Testis (tissue), 3 donors: ENCODE data around the gene AP5B1. TPM values are rescaled to one million over a fixed set of nuclear protein-coding genes. Genes with fewer than 3 reads are reported as not detected.

Experiments
- DNase-seq: peaks from one replicate; pipeline ENCODE4 v3.0.0-alpha.2; 2019
- H3K27ac ChIP-seq, 2 donors: fragments of 200-600 bp; sonication (generic); one replicate each; pipeline ENCODE4 v1.5.1; 2019
- H3K27me3 ChIP-seq: fragments of 200-600 bp; sonication (generic); one replicate; pipeline ENCODE4 v1.5.1; 2019
- H3K36me3 ChIP-seq: fragments of 200-600 bp; sonication (generic); one replicate; pipeline ENCODE4 v1.5.1; 2017; ENCODE audit warnings: low read depth; ENCODE audit errors: missing control alignments
- H3K4me1 ChIP-seq: fragments of 200-600 bp; sonication (generic); one replicate; pipeline ENCODE4 v1.5.1; 2019
- H3K4me3 ChIP-seq, 2 donors: fragments of 200-600 bp; sonication (generic); one replicate each; pipeline ENCODE4 v1.5.1; 2017 to 2019
- H3K9me3 ChIP-seq: fragments of 200-600 bp; sonication (generic); one replicate; pipeline ENCODE4 v1.5.1; 2017
- CTCF ChIP-seq, 3 experiments: fragments of 450-650 bp in 2 of 3; fragments of 200-600 bp in 1 of 3; sonication (generic) in 1 of 3; IDR thresholded peaks; one replicate each; pipeline ENCODE4 v1.5.1; 2016 to 2019; ENCODE audit warnings: antibody characterized with exemption in 3 of 3, mild to moderate bottlenecking in 2 of 3, moderate library complexity in 1 of 3
- POLR2A ChIP-seq: fragments of 450-650 bp; IDR thresholded peaks from one replicate; pipeline ENCODE4 v1.6.1; 2017; ENCODE audit warnings: antibody characterized with exemption, mild to moderate bottlenecking, moderate library complexity
- WGBS, 2 donors: methylation state at CpG; one replicate each; pipeline ENCODE4 v1.1.5; 2018; 5-methylcytosine and 5-hydroxymethylcytosine counted together
- intact Hi-C: fragments of 100-400 bp; cut with DNase I; formaldehyde crosslinking; loops from one replicate; pipeline ENCODE4 v1.15.1; 2023; ENCODE audit warnings: low total_unique reads
- polyA plus RNA-seq: library from polyadenylated mRNA; stranded (reverse); fragments of 350-450 nt; fragmentation: Illumina TruSeq; extraction: RNeasy Lipid Tissue Mini Kit (QIAGEN cat#74804); gene quantifications from one replicate; pipeline ENCODE4 v1.2.3, GENCODE V29; 2014; ENCODE audit warnings: low read depth, low replicate concordance; ENCODE audit not compliant: insufficient read depth
- total RNA-seq, 2 donors: library from RNA; depleted of rRNA; stranded (reverse); fragments of >200 nt; gene quantifications; one replicate each; pipeline ENCODE4 v1.2.3, GENCODE V29; 2016

AP5B1 gene
- total and polyA plus RNA-seq, 3 donors from 2014 or later = 4.5 to 14.8 (median 13.5) TPM

- H3K27ac ChIP-seq = no peak overlapping the region
- TF ChIP-seq POLR2A (no peak), CTCF (IDR thresholded peaks at IDR 0.05) (no peak)
- WGBS, 2 donors = 80% methylated on average over 13 of the region's 13 CpGs; no CpG with 5 or more reads in 1 of the 2 donors
- intact Hi-C loops = no loop called here
- DNase-seq = no peak
- no peaks in the 10 kb centered on the region for H3K36me3 ChIP-seq
- H3K9me3 ChIP-seq = no peaks in the 10 kb centered on the region
- H3K4me3 ChIP-seq = no peak overlapping the region
- no peaks in the 10 kb centered on the region for H3K4me1 ChIP-seq
- H3K27me3 ChIP-seq = no peaks in the 10 kb centered on the region
Measured at GRCh38 chr11:65791719-65792213, 11.0 kb upstream of the AP5B1 start.

- Histone ChIP-seq H3K9me3 (no peaks in the 10 kb centered on the region), H3K4me1 (no peaks in the 10 kb centered on the region), H3K27me3 (no peaks in the 10 kb centered on the region), H3K36me3 (no peaks in the 10 kb centered on the region), H3K27ac (no peak overlapping the region), H3K4me3 (no peak overlapping the region)
- WGBS, 2 donors = 90 to 92% methylated on average over 8 to 18 of the region's 18 CpGs
- no peak for DNase-seq
- intact Hi-C loops = no loop called here
- no peak for TF ChIP-seq CTCF (IDR thresholded peaks at IDR 0.05)
- TF ChIP-seq POLR2A = no peak
Measured at GRCh38 chr11:65790902-65791650, 10.3 kb upstream of the AP5B1 start.

- Histone ChIP-seq H3K9me3 (no peaks in the 10 kb centered on the region), H3K27me3 (no peaks in the 10 kb centered on the region), H3K4me3 (no peak overlapping the region), H3K36me3 (no peaks in the 10 kb centered on the region), H3K4me1 (no peaks in the 10 kb centered on the region), H3K27ac (no peak overlapping the region)
- intact Hi-C loops = no loop called here
- no peak for TF ChIP-seq POLR2A
- TF ChIP-seq CTCF (IDR thresholded peaks at IDR 0.05) = no peak
- WGBS, 2 donors = 93 to 96% methylated on average over 12 to 13 of the region's 13 CpGs
- DNase-seq = no peak
Measured at GRCh38 chr11:65790104-65790901, 9.5 kb upstream of the AP5B1 start.

GRCh38 chr11:65789230-65790103 is 8.7 kb upstream of the AP5B1 start:
- TF ChIP-seq CTCF (IDR thresholded peaks at IDR 0.05) = no peak
- TF ChIP-seq POLR2A = no peak
- DNase-seq = no peak
- 82 to 83% methylated on average over 4 to 14 of the region's 14 CpGs for WGBS, 2 donors
- no peaks in the 10 kb centered on the region for H3K36me3 ChIP-seq
- H3K27ac ChIP-seq = no peak overlapping the region
- H3K4me1 ChIP-seq = no peaks in the 10 kb centered on the region
- H3K4me3 ChIP-seq = no peak overlapping the region
- intact Hi-C loops = no loop called here
- no peaks in the 10 kb centered on the region for H3K27me3 ChIP-seq
- no peaks in the 10 kb centered on the region for H3K9me3 ChIP-seq
